ENCODE measurements around the gene RNF7. TPM values are rescaled to one million over a fixed set of nuclear protein-coding genes. Genes with fewer than 3 reads are reported as not detected.

Gene RNF7
- total and polyA plus RNA-seq, 2 of the 13 experiments (the other 11 are each of a cell fraction or from before 2014, with no cell fraction given): 66.4 to 94.7 TPM

DNA sequence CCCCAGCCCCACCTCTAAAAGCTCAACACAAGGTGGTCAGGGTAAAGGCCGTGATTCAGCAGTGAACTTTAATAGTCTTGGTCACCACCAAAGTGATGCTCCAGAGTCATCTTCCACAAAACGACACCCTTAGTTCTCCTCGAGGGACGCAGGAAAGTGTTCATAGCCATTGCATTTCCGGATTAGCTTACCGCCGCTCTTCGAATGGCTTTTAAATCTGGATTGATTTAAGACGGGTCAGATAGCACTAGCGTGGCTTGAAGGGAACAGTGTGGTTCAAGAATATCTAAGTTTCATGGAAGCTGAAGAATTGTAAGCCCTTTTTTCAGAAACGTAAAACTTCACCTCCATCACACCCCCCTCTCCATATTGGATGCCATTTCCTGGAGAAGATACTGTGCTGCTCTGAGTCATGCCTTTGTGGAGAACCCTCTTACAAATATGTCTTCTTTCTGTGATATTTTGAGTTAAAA, 829 bp downstream of the RNF7 start:
- POLR2A ChIA-PET: interaction anchor here (1.3 to 4.0 kb wide), 3 partner anchors 10 to 138 kb away, joined by 4 to 29 read pairs (median 8); no protein-coding TSS in a partner anchor
- TF ChIP-seq ELF3 (CRISPR knock-in tag; IDR thresholded peaks at IDR 0.05) (0 out of 2 replicates have a peak, but pooled peaks have one; percentile 28), YY1 (IDR thresholded peaks at IDR 0.05; ENCODE audit: insufficient read depth, insufficient replicate concordance, low read depth, low read length) (peak; percentile 28), ZNF878 (CRISPR knock-in tag; IDR thresholded peaks at IDR 0.05) (no peak), ARID2 (CRISPR knock-in tag; IDR thresholded peaks at IDR 0.05; ENCODE audit: borderline replicate concordance) (peak; percentile 80; the same call in 1 of the 2 replicates), ZNF232 (CRISPR knock-in tag; IDR thresholded peaks at IDR 0.05; ENCODE audit: borderline replicate concordance) (0 out of 2 replicates have a peak, but pooled peaks have one; percentile 7), ZSCAN29 (CRISPR knock-in tag; conservative IDR thresholded peaks at IDR 0.05) (no peak), ELF1 (CRISPR knock-in tag; IDR thresholded peaks at IDR 0.05) (peak; percentile 37; the same call in 1 of the 2 replicates), ZNF737 (CRISPR knock-in tag; IDR thresholded peaks at IDR 0.05; ENCODE audit: borderline replicate concordance) (0 out of 2 replicates have a peak, but pooled peaks have one; percentile 5), DNMT3B (CRISPR knock-in tag; conservative IDR thresholded peaks at IDR 0.05) (0 out of 2 replicates have a peak, but pooled peaks have one; percentile 36), KAT7 (CRISPR knock-in tag; IDR thresholded peaks at IDR 0.05; ENCODE audit: borderline replicate concordance) (0 out of 2 replicates have a peak, but pooled peaks have one; percentile 7)
- TF ChIP-seq, protein P1, sequence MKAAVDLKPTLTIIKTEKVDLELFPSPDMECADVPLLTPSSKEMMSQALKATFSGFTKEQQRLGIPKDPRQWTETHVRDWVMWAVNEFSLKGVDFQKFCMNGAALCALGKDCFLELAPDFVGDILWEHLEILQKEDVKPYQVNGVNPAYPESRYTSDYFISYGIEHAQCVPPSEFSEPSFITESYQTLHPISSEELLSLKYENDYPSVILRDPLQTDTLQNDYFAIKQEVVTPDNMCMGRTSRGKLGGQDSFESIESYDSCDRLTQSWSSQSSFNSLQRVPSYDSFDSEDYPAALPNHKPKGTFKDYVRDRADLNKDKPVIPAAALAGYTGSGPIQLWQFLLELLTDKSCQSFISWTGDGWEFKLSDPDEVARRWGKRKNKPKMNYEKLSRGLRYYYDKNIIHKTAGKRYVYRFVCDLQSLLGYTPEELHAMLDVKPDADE (CRISPR knock-in tag; IDR thresholded peaks at IDR 0.05): no peak
- TF ChIP-seq, protein P2, sequence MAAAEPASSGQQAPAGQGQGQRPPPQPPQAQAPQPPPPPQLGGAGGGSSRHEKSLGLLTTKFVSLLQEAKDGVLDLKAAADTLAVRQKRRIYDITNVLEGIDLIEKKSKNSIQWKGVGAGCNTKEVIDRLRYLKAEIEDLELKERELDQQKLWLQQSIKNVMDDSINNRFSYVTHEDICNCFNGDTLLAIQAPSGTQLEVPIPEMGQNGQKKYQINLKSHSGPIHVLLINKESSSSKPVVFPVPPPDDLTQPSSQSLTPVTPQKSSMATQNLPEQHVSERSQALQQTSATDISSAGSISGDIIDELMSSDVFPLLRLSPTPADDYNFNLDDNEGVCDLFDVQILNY (CRISPR knock-in tag; conservative IDR thresholded peaks at IDR 0.05): no peak
- TF ChIP-seq, protein P3, sequence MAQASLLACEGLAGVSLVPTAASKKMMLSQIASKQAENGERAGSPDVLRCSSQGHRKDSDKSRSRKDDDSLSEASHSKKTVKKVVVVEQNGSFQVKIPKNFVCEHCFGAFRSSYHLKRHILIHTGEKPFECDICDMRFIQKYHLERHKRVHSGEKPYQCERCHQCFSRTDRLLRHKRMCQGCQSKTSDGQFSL (CRISPR knock-in tag; IDR thresholded peaks at IDR 0.05): 0 out of 2 replicates have a peak, but pooled peaks have one; percentile 15
- peak overlapping the region; percentile 90 to 99 (median 99) for H3K4me3 ChIP-seq (replicated peaks in 1 of 3; ENCODE audit: insufficient read depth in 1 of 3, low read depth in 2 of 3, low read length in 3 of 3)
- no peaks in the 10 kb centered on the region for H3K9me3 ChIP-seq (ENCODE audit: low read length)
- 3% methylated on average over 11 of the region's 11 CpGs for WGBS (ENCODE audit: low lambda C conversion rate)
- H3K27ac ChIP-seq (ENCODE audit: extremely low read length, insufficient read depth, low read length): peak overlapping the region; percentile 81
- 0 out of 3 replicates have a peak, but pooled peaks have one; percentile 11 for ATAC-seq
- peaks cover 0 to 5% of the 10 kb centered on the region in 2 experiments; a peak in 4 of 5 replicates for H3K36me3 ChIP-seq (replicated peaks in 1 of 2; ENCODE audit: control insufficient read depth in 1 of 2, insufficient read depth in 2 of 2, low read length in 2 of 2)
- FAIRE-seq: peak; percentile 8
- in situ Hi-C loops (cut with HindIII; ENCODE audit: extremely low pct_ligation_motif_present, low pct_unique_long_range_greater_than_20kb) (loop anchor here (10.0 kb wide), 1 partner anchor 136 kb away; the partner anchor contains the start of gene ATP1B3), intact Hi-C loops (cut with micrococcal nuclease; ENCODE audit: unreplicated experiment) (loop anchor here (1.0 to 5.0 kb wide), 2 partner anchors 92 to 136 kb away; no protein-coding TSS in a partner anchor)
- CTCF ChIA-PET (ENCODE audit: low intra/inter-chr PET ratio, low total read pairs): interaction anchor here (2.2 kb wide), 1 partner anchor 136 kb away, joined by 19 read pairs; no protein-coding TSS in a partner anchor
- peak overlapping the region; percentile 93 for H3K9ac ChIP-seq (ENCODE audit: insufficient read depth, low read depth, low read length)
- H2AFZ ChIP-seq (ENCODE audit: low read length): no peak overlapping the region
- no peak for DNase-seq (ENCODE audit: low spot score)
- H3K4me1 ChIP-seq (ENCODE audit: insufficient read depth, low read length): peaks cover 75% of the 10 kb centered on the region
- no peaks in the 10 kb centered on the region; a peak in 1 of 5 replicates for H3K27me3 ChIP-seq (ENCODE audit: control insufficient read depth in 1 of 2, insufficient read depth in 2 of 2, low read length in 2 of 2)
- peaks cover 10% of the 10 kb centered on the region for H4K20me1 ChIP-seq (ENCODE audit: insufficient read depth, low read length)
- BruUV-seq (replicated peaks): TSS peak; percentile 62
- H3K4me2 ChIP-seq (ENCODE audit: low read depth, low read length): peak overlapping the region; percentile 69
- H3K79me2 ChIP-seq (ENCODE audit: insufficient read depth, low read length): peaks cover 54% of the 10 kb centered on the region
